ENCODE measurements around the gene CRHR2.

CRHR2 gene

DNA sequence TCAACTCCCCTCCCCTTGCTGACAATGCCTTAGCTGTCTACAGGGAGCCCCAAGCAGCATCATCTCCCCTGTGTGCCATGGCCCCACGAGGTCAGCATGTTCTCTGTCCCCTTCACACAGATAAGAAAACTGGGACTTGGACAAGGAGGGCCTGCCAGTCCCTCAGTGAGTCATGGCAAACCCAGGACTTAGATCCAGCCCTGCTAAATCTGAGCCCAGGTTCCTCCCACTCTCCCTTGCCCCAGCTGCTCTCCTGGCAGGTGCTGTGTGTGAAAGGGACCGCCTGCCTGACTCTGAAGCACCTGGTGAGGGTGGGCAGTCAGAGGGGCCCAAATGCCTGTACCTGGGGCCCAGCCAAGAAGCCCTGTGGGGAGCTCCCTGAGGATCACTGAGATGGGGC is 7.4 kb downstream of the CRHR2 start:
- DNase-seq, result no peak

DNA sequence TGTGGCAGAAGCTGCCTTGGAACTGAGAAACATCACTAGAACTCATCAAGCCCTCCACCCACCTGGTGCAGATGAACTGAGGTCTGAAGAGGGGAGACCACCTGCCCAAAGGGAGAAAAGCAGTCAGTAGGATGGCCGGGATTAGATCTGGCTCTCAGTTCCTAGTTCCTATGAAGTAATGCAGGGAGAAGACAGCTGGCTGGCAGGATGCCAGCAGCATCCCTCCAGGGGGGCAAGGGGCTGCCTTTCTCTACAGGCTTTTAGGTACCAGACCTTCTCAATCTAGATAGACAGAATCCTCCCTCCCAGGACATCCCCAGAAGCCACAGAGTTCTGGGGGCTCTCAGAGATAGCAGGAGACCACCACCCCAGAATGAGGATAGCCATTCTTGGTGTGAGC is 7.8 kb downstream of the CRHR2 start:
- no peak for DNase-seq

DNA sequence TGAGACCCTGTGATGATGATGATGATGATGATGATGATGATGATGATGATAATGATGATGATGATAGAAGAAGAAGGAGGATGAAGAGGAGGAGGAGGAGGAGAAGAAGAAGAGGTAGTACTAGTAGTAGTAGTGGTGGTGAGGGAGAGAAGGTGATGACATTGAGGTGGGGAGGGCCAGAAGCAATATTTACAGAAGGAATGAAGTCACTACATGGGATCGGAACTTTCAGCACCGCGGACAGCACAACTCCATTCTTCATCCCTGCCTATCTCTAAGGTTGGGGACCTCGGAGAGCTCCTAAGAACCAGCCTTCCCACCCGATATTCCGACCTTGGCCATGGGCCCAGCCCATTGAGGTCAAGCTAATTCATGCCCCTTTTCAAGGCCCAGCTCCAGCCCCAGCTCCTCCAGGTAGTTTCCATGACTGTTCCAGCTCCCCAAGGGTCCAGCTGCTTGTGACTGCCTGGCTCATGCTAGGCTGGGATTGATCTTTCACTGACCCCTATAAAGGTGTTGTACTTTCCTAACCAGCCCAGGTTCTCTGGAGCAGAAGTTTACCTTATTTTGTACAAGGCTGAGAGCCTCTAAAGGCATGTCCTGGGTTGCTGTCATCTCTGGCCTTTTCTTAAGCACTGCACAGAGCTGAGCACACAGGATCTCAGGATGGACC is 10.3 kb downstream of the CRHR2 start:
- DNase-seq, result peak; percentile 71

DNA sequence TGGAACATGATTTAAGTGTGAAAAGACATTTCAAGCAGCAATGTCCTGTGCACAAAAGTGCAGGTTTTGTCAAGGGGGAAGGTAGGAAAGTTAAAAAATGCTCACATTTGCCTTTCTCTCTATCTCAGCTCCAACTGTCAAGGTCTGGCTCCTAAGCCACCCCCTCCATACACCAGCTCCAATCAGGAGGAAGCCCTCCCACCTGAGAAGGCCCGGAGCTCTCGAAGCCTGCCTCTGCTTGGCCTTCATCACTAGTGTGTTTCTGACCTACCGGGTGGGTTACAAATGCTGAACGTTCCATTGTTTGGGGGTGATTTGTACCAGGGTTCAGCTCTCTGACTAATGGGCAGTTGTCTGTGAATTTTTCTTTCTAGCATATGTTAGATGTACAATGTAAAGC is 14.2 kb downstream of the CRHR2 start:
- no peak for DNase-seq

DNA sequence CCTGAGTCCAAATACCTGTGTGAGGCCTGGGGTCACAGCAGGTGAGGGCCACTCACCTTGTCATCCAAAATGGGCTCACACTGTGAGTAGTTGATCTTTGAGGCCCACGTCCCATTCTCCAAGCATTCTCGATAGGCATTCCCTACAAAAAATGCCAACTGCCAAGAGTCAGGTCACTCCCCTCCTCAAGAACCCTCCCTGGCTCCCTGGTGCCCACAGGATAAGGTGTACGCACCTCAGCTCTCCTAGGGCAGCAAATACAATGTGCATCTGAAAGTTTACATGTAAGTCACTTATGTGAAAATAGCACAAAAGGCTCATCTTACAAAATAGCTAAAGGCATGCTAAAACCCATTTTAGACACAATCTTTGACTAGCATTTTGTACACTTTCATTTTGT is 15.1 kb downstream of the CRHR2 start:
- DNase-seq, result no peak

DNA sequence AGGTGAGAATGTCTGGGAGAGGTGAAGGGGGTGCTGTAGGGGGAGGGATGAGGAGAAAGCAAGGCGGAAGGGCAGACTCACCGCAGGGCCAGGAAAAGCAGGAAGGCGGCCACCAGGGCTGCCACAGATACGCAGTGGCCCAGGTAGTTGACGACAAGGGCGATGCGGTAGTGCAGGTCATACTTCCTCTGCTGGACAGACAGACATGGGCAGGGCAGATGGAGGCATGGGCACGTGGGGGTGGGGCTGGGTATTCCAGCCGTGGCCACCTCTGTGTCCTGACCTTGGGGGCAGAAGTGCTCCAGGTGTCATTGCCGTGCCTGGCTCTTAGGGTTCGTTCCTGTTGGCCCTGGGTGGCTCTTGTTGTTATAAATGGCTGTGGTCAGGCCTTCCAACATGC is 16.8 kb downstream of the CRHR2 start:
- DNase-seq, result no peak

DNA sequence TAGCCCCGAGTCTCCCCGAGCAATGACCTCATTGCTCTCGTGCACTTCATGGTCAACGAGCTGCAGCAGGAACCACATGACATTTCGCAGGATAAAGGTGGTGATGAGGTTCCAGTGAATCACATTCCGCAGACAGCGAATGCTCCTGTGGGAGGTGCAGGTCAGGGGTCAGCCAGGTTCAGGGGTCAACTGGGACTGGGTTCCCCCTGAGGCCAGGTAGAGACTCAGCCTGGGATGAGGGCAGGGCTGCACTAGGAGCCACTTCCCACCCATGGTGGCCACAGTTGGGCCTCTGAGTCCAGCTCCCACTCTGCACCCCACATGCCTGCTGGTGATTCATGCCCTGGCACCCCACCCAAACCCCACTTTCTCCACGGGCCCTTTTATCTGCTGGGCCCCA is 17.2 kb downstream of the CRHR2 start:
- DNase-seq, result no peak

DNA sequence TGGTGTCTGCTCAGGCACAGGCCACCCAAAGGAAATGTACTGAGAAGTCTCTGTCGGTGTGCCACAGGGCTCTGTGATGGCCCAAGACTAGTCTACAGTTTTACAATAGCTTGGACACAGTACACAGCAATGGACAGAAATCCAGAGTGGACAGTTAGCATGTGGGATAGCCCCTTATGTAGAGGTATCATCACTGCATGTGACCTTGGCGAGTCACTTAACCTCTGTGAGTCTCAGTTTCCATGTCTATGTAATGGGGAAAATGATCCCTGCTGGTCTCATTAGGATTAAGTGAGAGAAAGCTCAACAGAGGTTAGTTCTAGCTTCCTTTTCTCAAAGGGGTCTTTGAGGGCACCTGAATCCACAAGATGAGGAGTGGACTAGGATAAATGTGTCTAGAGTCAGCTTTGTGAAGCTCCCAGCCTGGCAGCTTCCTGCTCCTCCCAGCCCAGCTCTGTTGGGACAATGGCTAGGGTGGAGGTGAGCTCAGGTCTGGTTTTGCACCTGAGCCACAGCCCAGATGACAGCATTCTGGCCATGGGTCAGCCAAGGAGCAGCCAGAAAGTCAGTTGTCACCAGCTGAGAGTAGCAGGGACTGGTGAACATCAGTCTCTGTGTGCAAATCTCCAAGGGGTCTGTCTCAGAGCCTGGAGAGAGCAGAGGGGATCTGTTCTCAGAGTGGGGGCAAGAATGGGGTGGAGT is 17.9 kb downstream of the CRHR2 start:
- no peak for DNase-seq

DNA sequence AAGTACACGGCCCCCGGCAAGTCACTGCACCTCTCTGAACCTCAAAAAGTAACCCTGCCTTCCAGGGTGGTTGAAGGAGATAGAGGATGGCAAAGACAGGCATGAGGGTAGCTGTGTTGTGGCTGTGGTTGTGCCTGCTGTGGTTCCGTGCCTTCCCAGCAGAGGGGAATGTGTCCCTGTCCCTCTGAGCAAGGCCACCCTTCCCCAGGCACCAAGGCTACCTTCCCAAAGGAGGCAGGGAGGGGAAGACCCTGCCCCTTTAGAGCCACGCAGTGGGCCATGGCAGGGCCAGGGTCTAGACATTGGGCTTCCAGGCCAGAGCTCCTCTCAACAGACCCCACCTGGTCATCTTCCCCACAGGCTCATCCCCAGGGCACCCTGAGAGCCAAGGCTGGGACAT is 18.8 kb downstream of the CRHR2 start:
- DNase-seq, result no peak

DNA sequence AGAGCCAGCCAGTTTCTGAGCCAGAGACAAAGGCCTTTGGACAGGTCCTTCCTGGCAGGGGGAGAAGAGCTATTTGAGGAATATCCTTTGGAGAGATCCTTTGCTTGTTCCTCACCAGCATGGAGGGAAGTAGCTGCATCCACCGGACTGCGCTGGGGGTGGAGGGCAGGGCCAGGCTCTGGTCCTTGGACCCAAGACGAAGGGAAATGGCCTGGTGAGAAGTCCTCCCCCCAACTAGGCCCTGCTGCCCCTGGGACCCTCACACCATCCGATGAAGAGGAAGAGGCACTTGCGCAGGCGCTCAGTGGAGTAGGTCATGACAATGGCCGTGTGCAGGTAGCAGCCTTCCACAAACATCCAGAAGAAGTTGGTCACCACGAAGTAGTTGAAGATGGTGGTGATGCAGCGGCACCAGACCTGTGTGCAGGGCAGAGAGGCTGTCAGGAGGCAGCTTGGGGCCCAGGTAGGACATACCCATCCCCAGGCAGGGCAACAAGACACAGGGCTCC is 19.8 kb downstream of the CRHR2 start:
- no peak for DNase-seq

DNA sequence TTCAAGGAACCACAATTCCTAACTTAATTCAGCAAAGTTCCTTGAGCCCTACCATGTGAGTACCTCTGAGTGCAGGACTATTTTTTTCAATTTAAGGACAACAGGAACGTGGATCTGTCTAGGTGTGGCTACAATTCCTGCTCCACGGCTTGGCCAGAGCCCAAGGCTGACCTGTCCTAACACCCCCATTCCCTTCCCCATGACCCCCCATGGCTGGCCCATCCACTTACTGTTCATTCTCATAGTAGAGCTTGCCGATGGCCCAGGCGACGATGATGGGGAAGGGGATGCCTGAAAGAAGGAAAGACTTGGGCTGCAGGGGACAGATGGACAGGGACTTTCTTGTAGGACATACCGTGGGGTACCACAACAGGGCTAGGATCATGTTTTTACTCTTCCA is 20.3 kb downstream of the CRHR2 start:
- no peak for DNase-seq

DNA sequence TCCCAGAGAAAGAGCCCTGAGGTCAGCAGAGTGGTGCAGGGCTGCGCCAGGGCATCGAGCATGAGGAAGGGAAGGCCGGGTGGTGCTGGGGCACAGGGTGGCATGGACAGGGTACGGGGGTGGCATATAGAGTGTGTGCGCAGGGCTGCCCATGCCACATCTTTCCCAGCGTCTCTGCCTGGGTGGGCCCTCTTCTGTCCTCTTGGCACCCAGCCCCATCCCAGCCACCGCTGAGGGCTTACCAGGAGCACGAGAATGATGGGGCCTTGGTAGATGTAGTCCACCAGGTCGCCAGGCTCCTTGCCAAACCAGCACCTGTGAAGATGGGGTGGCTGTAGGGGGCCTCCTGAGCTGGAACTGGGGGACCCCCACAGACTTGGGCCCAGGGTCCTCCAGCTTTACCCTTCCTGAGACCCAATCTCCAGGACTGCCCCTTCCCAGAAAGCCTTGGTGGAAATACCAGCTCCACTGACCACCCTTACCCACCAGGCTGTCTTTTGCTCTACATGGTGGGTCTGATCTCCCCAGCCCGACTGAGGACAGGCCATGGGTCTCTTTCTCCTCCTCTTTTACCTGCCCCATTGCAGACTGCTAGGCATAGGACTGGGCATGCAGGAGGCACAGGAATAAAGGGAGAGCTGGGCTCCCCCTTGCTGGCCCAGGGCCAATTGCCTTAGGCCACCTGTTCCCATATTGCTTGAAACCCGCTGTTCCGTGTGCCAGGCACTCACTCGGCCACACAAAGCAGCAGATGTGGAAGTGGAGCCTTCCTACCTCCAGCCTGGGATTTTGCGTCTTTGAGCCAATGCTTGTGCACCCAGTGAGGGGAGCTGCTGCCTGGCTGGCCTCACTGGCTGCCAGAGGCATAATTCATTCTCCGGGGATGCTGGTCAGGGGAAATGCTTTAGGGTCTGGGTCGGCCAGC is 21.7 kb downstream of the CRHR2 start:
- DNase-seq, result no peak

DNA sequence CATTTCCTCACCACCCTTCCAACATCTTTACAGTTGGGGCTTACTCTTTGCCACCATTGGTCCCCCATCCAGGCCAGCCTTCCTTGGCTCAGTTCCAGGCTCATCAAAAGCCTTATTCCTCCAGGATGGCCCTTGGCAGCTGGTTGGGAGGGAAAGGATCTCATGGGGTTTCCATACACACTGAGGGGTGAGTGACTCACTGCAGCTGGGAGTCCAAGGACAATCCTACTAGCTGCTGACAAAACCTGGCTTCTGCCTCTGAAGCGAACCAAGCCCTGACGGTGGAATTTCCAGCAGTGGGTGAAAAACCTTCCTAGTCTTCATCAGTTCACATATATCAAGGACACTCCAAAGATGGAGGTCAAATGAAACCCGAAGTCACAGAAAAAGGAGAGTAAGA is 22.9 kb downstream of the CRHR2 start:
- DNase-seq, result no peak

DNA sequence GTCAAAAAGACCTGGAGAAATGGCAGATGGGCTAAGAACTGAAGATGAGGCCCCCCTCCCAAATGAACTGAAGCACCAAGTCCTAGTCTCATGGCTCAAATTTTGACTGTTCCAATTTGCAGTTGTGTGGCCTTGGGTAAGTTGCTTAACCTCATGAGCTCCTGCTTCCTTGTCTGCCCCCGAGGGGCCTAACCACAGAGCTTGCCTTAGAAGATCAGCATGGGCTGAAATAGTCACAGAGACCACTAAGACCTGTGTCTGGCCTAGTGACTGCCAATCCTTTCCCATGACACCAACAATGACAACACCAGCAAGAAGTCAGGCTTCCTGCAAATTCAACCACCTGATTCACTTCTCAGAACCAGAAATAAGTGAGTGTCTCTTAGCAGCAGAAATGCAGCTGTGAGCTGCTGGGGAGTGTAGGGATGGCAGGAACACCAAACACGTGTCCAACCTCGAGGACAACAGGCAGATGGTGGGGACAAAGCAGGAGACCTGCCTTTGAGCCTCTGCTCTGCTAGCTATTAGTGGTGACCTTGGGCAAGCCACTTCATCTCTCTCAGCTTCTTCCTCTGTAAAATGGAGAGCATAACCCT is 23.7 kb downstream of the CRHR2 start:
- no peak for DNase-seq

DNA sequence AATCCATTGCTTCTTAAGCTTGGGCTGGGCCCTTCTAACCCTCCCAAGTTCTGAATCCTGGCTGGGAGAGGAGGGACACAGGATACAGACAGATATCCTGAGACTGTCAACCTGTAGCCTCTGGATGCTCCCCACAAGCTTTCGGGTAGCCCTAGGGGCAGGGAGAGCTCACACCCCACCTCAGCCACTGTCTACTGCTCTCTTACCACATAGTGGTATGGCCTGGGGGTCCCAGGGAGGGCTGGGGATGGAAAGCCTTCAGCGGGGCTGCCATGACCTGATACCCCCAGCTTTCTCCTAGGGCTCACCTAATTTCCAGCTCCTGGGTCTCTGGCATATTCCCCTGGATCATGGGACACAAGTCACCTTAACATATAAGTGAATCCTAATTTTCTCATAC is 25.1 kb downstream of the CRHR2 start:
- no peak for DNase-seq

DNA sequence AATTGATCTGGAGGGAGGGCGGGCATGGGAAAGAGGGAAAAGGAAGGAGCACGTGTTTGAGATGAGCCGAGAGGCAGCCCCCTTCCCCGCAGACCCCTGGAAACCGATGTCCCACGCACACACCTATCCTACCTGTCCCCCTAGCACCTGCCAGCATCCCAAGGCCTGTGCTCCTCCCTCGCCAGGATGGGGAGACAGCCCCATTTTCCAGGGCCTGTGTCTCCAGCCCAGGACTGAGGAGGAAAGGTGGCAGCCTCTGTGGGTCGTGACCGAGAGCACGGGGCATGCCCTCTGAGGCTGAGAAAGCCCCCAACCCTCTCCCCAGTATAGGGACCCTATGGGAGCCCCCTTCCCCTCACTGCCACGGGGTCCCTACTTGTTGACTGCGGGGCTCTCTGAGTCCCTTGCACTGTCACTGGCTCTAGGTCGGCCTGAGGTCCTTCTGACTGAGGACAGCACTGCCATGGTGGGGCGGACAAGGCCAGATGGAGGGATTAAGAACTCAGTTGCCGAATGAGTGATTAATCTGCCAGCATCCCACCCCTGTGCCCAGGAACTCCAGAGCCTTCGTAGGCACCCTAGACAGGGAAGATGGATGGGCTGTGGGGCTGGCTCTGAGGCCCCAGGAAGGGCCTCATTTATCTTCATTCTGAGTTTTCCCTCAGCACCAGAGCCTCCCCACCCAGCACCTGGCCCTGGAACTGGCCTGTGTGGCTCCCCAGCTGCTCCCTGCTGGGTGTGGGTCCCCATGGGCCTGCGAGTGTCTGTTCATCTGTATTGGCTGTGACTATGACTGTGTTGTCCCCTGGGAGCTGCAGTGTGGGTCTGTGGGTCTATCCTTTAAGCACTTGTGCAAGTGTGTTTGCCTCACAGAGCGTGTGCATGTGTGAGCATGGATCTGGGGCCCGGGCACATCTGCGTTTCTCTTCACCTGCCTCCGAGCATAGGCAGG is 26.0 kb downstream of the CRHR2 start:
- DNase-seq, result no peak

DNA sequence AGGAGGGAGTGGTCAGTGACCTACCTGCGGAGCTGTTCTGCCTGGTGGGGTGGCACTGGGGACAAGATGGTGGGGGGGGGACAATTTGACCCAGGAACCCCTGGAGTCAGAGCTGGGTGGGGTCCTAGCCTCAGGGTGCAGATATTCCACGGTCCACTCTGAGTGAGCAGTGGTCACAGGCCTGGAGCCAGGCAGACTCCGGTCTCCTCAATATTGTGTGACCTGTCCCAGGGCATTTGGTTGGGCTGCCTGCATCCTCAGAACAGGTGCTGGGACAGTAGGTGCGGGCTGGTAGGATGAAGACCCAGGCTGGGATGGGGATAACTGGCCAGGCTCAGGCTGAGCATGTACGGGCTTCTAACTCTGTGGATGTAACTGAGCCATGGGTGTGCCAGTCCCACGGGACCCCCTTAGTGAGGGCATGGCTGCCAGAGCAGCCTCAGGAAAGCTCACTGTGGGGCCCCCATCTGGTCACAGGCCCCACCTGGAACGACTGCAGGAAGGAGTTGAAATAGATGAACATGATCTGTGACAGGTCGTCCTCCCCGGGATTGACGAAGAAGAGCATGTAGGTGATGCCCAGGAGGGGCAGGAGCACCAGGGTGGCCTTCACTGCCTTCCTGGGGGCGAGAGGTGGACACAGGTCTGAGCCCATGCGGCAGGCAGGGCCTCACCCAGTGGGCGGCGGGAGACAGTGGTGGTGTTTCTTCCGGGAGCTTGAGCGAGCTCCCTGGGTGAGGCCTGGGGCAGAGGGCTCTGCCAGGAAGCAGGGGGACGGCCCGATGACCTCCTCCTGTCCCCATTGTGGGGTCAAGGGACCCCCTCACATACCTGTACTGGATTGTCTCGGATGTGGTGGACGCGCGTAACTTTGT is 26.9 kb downstream of the CRHR2 start:
- no peak for DNase-seq

DNA sequence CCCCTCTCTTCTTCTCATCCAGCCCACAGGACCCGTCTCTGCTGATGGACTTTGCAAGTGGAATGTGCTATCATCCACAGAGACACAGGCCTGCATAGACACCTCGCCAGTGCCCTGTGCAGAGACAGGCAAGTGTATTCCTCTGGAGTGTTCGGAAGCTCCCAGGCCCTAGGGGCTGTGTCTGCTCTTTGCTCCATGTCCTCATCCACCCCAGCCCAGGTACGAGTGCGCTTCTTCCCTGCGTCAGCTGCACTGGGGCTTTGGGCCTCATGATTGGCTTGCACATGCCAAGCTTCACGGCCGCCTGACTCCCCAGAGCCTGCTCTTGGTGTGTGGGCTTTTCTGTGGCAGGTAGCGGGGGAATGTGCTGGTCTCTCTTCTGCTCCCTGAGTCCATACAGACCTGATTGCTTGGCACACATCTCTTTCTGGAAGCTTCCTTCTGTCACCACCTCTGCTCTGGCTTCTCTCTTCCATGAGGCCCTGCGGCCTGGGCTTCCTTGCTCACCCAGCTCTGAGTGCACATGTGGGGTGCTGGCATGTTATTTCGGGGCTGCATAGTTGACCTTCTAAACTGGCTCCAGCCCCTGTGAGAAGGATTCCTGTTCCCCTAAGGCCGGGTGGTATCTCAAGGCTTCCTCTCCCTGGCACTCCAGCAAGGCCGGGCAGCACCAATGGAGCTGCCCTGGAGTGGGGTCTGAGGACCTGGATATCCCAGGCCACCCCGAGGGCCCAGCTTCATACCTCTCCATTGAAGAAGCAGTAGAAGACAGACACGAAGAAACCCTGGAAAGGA is 27.8 kb downstream of the CRHR2 start:
- DNase-seq, result no peak

DNA sequence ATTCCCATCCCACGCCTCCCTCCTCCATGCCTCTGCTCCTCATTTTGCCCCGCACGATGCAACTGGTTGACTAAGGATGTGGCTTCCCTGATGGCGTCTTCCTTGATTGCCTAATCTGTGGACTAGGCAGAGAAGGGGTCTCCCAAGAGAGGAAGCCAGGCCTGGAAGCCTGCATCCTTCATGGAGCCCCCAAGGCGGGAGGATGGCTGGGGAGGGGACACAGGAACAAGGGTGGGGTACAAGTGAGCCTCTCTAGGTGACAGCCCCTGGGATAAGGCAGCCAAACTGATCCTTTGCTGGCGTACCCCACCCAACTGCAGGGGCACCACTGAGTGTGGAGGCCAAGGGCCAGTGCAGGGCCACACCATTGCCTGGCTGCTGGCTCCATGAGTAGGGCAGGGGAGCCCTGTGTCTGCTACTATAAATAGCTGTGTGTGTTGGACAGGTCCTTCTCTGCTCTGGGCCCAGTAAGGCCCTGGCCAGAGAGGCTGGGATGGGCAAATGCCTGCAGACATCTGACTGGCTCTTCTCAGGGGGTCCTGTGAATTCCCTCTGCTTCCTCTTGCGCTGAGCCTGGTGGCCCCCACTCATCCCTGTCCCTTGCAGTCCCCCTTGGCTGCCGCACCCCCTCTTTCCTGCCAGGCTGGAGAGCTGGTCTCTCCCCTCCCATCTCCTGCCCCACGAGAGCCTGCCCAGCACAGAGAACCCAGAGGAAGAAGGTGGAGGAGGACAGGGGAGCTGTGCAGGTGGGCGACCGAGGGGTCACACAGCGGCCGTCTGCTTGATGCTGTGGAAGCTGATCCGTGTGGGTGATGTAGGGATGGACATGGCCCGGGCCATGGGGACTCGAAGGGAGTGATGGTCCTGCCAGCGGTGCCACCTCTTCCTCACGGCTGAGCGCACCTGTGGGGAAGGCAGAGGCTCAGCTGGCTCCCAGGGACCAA is 29.3 kb downstream of the CRHR2 start:
- no peak for DNase-seq

Measured in RPMI8226 (cell line).